ENCODE results near the gene RNASE8. TPM values are rescaled to one million over a fixed set of nuclear protein-coding genes. Genes with fewer than 3 reads are reported as not detected.

The RNASE8 gene
- total RNA-seq, 3 donors from 2014 or later (not counting 1 experiment from before 2014, with no cell fraction given), result not detected

DNA sequence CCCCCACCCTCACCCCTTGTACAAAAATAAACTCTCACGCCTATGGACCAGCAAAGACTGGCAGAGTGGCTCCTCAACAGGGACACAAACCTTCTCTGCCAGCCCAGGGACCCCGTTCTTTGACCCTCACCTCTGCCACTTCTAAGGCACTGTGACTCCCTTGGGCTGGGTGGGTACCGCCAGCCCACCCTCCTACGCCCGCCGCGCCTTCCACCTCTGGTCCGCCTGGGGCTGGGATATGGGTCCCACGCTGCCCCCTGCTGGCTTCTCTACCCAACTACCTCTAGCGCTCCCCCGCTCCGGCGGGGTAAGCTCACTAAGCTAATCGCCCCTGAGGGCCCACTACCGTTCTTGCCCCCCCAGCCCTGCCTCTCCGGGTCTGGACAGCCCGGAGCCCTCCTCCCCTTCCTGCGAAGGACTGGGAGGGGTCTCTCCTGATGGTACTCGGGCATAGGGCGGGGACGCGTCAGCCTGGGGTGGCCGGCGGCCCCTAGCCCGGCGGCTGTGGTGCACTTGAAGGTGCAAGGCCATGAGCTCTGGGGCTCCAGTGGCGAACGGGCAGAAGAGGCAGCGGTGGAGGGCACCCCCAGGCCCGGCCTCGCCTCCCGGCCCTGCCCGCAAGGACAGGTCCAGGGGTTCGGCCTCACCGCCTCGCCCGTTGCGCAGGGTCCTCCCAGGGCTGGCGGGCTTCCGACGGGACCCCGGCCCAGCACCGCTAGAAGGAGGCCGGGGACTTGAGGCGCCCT lies 32.7 kb downstream of the RNASE8 start:
- TF ChIP-seq, protein P1, sequence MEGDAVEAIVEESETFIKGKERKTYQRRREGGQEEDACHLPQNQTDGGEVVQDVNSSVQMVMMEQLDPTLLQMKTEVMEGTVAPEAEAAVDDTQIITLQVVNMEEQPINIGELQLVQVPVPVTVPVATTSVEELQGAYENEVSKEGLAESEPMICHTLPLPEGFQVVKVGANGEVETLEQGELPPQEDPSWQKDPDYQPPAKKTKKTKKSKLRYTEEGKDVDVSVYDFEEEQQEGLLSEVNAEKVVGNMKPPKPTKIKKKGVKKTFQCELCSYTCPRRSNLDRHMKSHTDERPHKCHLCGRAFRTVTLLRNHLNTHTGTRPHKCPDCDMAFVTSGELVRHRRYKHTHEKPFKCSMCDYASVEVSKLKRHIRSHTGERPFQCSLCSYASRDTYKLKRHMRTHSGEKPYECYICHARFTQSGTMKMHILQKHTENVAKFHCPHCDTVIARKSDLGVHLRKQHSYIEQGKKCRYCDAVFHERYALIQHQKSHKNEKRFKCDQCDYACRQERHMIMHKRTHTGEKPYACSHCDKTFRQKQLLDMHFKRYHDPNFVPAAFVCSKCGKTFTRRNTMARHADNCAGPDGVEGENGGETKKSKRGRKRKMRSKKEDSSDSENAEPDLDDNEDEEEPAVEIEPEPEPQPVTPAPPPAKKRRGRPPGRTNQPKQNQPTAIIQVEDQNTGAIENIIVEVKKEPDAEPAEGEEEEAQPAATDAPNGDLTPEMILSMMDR (IDR thresholded peaks at IDR 0.05), result no peak
- intact Hi-C loops (cut with micrococcal nuclease), result no loop called here
- Histone ChIP-seq H3K4me1 (ENCODE audit: control insufficient read depth, insufficient read depth, low read length) (peaks cover 25% of the 10 kb centered on the region), H3K27me3 (ENCODE audit: control insufficient read depth, insufficient read depth, low read length) (no peaks in the 10 kb centered on the region), H3K36me3 (ENCODE audit: control insufficient read depth, insufficient read depth, low read length) (no peaks in the 10 kb centered on the region), H3K9me3 (ENCODE audit: control insufficient read depth, insufficient read depth, low read length) (no peaks in the 10 kb centered on the region), H3K27ac (ENCODE audit: low read length) (no peak overlapping the region), H3K4me3 (ENCODE audit: low read length) (no peak overlapping the region)
- DNase-seq (peak in 1 of 2 donors; percentile 54), ATAC-seq (no peak)
- Mint-ChIP-seq H3K27me3 (ENCODE audit: low read depth in 2 of 2) (peaks cover 0 to 4% of the 10 kb centered on the region in 2 donors), H3K4me3 (no peak overlapping the region), H3K36me3 (no peaks in the 10 kb centered on the region), H3K4me1 (peaks cover 23 to 24% of the 10 kb centered on the region in 2 donors), H3K27ac (peak overlapping the region in 1 of 2 donors; percentile 76), H3K9me3 (no peaks in the 10 kb centered on the region)
- 96% methylated on average over 45 of the region's 45 CpGs for WGBS (ENCODE audit: insufficient coverage)

DNA sequence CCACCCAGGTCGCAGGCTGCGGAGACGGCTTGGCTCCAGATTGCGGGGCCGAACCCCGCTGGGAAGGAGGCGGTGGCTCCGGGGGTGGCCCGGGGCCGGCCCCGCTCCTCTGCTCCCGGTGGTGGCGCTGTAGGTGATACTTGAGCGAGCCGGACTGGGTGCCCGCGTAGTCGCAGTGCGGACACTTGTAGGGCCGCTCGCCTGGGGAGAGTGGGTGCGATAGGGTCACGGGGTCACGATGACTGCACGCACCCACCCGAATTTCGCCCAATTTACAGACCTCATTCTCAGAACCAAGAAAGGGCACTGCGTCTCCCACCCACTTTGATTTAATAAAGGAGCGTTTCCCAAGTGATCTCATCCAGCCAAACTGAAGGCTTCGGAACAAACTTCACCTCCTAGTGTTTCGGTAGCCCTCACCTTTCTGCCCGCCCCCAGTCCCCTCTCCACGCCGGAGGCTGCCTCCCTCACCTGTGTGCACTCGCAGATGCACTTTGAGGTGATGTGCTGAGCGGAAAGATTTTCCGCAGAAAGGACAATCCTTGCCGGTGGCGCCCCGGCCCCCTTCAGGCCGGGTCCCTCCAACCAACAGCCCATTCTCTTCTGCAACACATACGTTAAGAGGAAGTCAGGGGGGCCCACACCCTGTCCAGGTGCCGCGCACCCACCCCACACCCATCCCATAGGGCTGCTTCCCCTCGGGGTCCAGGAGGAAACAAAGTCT lies 33.5 kb downstream of the RNASE8 start:
- Mint-ChIP-seq H3K27me3 (ENCODE audit: low read depth in 2 of 2) (no peaks in the 10 kb centered on the region), H3K9me3 (no peaks in the 10 kb centered on the region), H3K4me1 (peaks cover 23 to 24% of the 10 kb centered on the region in 2 donors), H3K27ac (peak overlapping the region in 1 of 2 donors; percentile 66), H3K4me3 (no peak overlapping the region), H3K36me3 (no peaks in the 10 kb centered on the region)
- DNase-seq (no peak), ATAC-seq (no peak)
- H3K36me3 ChIP-seq (ENCODE audit: control insufficient read depth, insufficient read depth, low read length), result no peaks in the 10 kb centered on the region
- 96% methylated on average over 42 of the region's 45 CpGs for WGBS (ENCODE audit: insufficient coverage)
- peaks cover 25% of the 10 kb centered on the region for H3K4me1 ChIP-seq (ENCODE audit: control insufficient read depth, insufficient read depth, low read length)
- H3K4me3 ChIP-seq (ENCODE audit: low read length), result no peak overlapping the region
- H3K9me3 ChIP-seq (ENCODE audit: control insufficient read depth, insufficient read depth, low read length), result no peaks in the 10 kb centered on the region
- no peaks in the 10 kb centered on the region for H3K27me3 ChIP-seq (ENCODE audit: control insufficient read depth, insufficient read depth, low read length)
- intact Hi-C loops (cut with micrococcal nuclease), result no loop called here
- H3K27ac ChIP-seq (ENCODE audit: low read length), result no peak overlapping the region
- TF ChIP-seq, protein P1 (IDR thresholded peaks at IDR 0.05), result no peak

DNA sequence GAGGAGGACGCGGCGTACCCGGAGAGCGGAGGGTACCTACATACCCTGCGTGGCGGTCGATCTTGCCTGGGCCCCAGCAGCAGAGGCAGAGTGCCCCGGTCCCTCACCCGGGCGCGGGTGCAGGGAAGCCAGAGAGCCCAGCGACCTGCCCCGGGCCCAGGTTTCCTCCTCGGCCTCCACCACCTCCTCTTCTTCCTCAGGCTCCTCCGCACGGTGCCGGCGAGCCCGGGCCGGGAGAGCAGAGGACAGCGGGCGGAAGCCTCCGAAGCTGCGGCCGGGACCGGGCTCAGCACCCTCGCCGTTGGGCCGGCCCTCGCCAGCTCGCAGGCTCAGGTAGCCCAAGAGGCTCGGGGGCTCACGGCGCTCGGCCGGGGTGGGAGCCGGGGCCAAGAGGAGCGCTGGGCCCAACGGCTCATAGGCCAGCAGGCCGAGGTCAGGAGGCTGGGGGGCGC lies 34.2 kb downstream of the RNASE8 start:
- Histone ChIP-seq H3K4me1 (ENCODE audit: control insufficient read depth, insufficient read depth, low read length) (peaks cover 21% of the 10 kb centered on the region), H3K27me3 (ENCODE audit: control insufficient read depth, insufficient read depth, low read length) (no peaks in the 10 kb centered on the region), H3K9me3 (ENCODE audit: control insufficient read depth, insufficient read depth, low read length) (no peaks in the 10 kb centered on the region), H3K4me3 (ENCODE audit: low read length) (no peak overlapping the region), H3K27ac (ENCODE audit: low read length) (no peak overlapping the region), H3K36me3 (ENCODE audit: control insufficient read depth, insufficient read depth, low read length) (no peaks in the 10 kb centered on the region)
- TF ChIP-seq, protein P1 (IDR thresholded peaks at IDR 0.05), result no peak
- no peak for DNase-seq
- Mint-ChIP-seq H3K27me3 (ENCODE audit: low read depth in 2 of 2) (no peaks in the 10 kb centered on the region), H3K4me3 (no peak overlapping the region), H3K27ac (peak overlapping the region in 1 of 2 donors; percentile 66), H3K36me3 (no peaks in the 10 kb centered on the region), H3K9me3 (no peaks in the 10 kb centered on the region), H3K4me1 (peaks cover 17 to 19% of the 10 kb centered on the region in 2 donors)
- ATAC-seq, result no peak
- intact Hi-C loops (cut with micrococcal nuclease), result loop anchor here (1.0 kb wide), 3 partner anchors 15 to 78 kb away; no protein-coding TSS in a partner anchor
- 96% methylated on average over 42 of the region's 42 CpGs for WGBS (ENCODE audit: insufficient coverage)

Measured in natural killer cell (primary cell).